Activated effector memory CD4-positive, alpha-beta T cell treated with anti-CD3 and anti-CD28 coated beads, Interleukin-2, amount 50 U/mL, for 16 hours (primary cell): ENCODE data around the gene DIP2A.
"Not testable (repeated sequence)": the region's sequence is repeated elsewhere in the genome, so short reads cannot be mapped to it uniquely, and the experiment has no call there.

Source experiments
- DNase-seq: peaks from one replicate; pipeline ENCODE4 v3.0.0-alpha.2; 2020

DIP2A gene

DNA sequence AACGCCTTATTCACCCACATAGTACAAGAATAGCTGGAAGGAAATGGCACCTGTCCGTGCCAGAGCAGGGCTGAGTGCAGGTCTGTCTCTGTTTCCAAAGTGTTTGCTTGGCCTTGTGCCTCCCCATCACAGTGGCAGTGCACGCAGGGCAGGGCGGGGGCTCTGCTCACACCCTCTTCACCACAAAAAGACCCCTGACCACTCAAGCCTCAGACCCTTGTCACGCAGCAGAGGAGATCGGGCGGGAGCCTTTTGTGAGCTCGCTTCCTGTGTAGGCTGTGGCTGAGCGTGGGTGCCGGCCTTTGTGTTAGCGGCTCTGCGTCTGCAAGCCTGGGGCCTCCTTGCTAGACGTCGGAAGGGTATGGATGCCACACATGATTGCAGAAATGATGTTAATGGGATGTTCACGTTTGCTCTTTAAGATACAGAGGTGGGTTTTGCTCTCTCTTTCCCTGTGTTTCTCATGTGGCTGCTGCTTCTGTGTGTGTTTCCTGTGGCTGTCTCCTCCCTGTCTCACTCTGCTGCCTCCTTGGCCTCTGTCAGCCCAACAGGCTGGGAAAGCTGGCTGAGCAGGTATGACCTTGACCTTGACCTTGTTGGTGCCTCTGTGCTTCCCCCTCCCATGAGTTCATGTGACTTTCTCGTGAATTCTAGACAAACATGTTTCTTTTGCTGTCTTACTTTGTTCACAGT, 100.7 kb downstream of the DIP2A start:
- DNase-seq: peak; percentile 85

DNA sequence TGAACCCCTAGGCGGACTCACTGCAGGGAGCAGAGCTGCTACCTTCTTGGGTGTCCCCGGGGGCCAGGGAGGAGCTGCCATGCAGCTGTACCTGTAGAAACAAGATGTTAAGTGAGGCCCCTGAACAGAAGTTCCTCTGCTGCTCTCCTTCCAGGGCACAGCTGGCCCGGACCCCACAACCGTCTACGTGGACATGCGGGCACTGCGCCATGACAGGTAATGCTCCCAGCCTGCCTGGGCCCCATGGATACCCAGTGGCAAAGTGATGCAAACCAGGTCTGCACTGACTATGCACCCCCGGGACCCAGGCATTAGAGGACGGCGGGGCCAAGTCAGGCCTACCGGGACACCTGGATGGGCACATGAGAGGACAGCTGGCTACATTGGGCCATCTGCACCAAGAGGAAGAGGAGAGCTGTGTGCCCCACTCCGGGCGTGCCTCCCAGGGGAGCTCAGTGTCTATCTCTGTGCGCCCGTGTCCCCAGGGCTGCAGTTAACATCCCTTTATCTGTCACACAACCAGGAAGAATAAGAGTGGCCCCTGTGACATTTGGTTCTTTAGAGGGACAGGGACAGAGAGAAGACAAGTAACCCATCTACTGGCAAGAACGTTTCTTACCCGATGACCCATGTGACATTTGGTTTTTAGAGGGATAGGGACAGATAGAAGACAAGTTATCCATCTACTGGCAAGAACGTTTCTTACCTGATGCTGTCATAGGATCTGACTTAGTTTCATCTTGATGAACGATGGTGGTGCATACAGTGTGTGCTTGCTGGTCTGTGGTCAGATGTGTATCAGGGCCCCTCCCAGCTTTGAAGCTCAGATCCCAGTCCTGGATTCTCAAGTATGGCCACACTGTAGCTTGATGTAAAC, 102.1 kb downstream of the DIP2A start:
- DNase-seq: peak; percentile 57

DNA sequence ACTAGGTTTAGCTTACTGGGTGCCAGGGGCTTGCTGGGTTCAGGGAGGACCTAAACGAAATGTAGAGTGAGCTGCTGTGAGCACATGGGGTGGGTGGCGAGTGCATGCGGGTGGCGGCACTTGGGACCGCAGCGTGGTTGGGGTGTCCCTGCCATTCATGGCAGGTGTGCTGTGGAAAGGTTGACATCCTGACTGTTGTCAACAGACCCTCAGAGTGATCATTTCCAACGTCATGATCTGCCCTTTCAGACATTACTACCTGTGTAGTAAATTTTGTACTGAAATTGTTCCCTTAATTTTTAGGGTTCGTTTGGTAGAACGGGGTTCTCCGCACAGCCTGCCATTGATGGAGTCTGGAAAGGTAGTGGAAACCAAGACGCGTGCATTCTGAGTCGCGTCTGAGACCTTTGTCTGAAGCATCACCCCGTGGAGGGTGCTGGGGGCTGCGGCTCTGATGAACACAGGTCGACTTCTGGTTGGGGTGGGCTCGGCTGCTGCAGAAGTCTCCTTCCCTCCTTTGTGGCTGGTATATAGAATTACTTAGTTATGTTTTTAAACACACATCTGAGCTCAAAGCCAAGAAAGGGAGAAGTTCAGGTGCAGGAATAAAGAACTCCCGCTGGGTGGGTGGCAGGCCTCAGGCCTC, 102.9 kb downstream of the DIP2A start:
- no peak for DNase-seq

DNA sequence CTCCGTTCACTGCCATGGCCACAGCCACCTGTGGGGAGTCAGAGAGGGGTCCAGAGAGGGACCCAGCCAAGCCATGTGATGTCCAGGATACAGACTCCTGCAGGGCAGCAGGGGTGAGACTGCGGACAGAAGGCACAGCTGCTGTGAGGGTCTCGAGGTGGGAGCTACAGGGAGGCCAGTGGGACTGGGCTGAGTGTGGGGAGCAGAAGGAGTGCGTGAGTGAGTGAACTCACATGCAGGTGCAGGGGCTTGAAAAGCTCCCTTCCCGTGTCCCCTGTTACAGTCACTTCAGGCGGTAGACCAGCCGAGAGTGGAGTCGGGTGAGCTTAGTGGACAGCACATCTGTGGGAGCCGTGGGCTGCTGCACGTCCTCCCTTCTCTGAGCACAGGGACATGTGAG, 103.8 kb downstream of the DIP2A start:
- peak; percentile 34 for DNase-seq

DNA sequence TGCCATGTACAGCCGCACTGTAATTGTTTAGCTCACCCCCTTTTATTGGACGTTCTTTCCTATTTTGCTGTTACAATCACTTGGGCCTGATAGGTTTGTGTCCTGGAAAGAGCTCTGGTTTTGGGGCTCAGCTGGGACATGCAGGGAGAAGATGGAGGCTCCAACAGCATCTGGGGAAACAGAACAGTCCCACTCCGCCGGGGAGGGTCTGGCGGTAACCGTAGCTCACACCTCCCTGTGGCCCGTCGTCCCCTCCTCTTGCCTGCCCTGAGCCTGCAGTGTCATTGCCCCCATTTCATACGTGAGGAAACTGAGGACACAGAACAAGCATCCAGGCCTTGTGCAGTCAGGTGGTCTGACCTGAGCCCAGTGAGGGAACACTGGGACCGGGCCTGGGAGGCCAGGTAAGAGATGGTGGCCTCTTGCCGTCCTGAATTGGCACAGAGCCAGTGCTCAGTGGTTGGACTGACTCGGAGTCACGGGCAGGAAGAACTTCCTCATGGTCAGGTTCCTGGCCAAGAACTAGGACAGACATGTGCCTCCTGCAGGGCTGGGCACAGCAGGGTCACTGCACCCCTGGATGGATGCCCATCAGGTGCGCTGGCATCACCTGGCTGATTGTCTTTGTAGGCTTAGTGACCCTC, 104.4 kb downstream of the DIP2A start:
- no peak for DNase-seq

DNA sequence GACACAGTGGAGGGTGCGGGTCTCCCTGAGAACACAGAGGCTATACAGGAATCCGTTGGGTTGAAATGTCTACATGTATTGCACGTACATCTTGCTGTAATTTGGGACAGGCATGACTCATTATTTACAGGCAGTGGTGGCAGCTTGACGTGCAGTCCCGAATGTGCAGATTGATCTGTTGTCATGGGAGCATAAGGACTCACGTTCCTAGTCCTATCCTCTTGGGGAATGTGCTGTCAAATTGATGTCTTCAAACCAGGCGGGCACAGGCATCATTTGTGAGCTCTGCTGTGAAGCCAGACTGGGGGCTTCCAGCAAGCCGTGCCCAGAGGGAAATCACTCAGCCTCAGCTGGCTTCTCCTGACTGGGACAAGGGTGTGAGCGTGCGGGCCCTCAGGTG, 105.7 kb downstream of the DIP2A start:
- DNase-seq: no peak

DNA sequence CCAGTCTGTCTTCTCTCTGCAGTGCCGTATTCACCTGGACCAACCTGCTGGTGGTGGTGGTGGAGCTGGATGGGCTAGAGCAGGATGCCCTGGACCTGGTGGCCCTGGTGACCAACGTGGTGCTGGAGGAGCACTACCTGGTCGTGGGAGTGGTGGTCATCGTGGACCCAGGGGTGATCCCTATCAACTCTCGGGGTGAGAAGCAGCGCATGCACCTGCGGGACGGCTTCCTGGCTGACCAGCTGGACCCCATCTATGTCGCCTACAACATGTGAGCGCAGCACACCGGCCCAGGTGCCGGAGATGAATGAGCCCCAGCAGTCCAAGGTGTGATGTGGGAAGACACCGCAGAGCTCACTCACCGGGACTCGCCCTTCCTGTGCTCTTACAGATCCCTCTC, 108.7 kb downstream of the DIP2A start:
- peak; percentile 45 for DNase-seq

DNA sequence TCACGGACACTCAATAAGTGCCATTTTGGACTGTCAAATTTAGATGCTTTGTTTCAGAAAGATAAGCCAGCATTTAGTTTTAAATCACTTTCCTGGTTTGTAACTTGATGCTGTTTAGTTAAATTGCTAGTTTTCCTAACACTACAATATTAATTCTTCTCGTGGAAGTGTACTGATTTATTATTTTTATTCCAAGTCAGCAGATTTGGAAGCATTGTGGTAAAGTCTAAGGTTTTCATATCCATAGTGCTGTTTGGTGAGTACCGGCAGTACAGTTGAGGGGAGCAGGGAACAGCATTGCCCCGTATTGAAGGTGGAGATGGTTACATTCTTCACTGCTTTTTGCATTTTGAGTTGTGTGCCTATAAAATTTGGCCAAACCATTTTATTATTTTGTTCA, 109.9 kb downstream of the DIP2A start:
- DNase-seq: no peak

DNA sequence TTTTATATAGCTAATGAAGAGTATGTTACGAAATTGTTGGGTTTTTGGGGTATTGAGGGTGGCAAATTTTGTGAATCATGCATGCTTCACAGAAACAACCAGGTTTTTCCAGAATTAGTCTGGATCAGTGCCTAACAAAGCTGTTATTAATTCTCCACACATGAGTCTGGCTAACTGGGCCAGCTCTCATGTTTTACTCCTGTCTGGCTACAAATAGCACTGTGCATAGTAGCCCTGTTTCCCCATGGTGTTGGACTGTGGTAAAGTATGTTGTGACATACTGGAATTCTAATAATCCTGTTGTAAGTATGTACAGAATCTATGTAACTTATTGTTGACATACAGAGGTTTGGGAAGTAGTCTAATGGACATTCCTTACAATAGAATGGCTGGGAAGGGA, 110.4 kb downstream of the DIP2A start:
- DNase-seq: no peak

DNA sequence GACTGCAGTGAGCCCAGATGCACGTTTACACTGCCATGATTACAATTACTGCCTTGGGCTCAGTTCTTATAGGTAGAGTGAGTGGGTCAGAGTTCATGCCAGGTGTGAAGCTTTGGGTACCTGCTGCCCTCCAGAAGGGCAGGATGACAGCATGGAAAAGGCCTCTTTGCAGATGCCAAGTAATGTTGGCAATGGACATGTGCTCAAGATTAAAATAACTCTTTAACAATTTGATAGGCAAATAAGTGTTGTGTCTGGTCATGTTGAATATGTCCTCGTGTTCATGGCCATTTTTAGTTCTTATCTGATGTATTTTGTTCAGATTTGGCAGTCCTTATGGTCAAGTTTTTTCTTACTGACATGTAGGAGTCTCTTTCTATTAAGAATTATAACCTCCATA, 111.4 kb downstream of the DIP2A start:
- DNase-seq: no peak

DNA sequence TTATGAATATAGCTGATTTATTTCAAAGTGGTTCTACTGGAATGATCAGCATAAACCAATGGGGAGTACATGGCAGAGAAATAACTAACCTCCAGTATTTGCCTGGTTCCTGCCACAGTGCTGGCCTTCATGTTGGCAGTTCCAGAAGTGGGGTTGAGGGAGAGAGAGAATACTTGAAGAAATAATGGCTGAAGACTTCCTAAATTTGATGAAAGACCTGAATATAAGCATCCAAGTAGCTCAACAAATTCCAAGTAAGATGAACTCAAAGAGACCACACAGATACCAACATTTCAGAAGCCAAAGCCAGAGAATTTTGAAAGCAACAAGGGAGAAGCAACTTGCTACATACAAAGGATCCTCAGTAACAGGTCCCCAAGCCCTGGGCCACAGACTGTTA, 111.9 kb downstream of the DIP2A start:
- DNase-seq: no peak

DNA sequence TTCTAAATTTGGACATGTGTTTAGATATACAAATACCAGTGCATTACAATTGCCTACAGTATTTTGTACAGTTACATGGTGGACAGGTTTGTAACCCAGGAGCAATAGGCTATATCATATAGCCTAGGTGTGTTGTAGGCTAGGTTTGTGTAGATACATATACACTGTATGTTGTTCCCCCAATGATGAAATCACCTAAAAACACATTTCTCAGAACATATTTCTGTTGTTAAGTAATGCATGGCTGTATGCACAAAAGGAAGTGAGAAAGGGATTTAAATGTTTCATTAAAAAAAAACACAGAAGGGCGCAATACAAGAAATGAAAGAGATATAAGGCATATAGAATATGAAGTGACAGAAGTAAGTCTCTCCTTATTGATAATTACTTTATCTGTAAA, 114.2 kb downstream of the DIP2A start:
- no peak for DNase-seq

DNA sequence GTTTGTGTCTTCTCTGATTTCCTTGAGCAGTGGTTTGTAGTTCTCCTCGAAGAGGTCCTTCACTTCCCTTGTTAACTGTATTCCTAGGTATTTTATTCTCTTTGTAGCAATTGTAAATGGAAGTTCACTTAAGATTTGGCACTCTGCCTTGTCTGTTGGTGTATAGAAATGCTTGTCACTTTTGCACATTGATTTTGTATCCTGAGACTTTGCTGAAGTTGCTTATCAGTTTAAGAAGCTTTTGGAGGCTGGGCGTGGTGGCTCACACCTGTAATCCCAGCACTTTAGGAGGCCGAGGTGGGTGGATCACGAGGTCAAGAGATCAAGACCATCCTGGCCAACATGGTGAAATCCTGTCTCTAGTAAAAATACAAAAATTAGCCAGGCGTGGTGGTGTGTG, 119.1 kb downstream of the DIP2A start:
- DNase-seq: not testable (repeated sequence)

DNA sequence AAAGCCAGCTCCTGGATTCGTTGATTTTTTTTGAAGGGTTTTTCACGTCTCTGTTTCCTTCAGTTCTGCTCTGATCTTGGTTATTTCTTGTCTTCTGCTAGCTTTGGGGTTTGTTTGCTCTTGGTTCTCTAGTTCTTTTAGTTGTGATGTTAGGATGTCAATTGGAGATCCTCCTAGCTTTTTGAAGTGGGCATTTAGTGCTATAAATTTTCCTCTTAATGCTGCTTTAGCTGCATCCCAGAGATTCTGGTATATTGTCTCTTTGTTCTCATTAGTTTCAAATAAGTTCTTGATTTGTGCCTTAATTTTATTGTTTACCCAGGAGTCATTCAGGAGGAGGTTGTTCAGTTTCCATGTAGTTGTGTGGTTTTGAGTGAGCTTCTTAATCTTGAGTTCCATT, 120.7 kb downstream of the DIP2A start:
- DNase-seq: not testable (repeated sequence)

DNA sequence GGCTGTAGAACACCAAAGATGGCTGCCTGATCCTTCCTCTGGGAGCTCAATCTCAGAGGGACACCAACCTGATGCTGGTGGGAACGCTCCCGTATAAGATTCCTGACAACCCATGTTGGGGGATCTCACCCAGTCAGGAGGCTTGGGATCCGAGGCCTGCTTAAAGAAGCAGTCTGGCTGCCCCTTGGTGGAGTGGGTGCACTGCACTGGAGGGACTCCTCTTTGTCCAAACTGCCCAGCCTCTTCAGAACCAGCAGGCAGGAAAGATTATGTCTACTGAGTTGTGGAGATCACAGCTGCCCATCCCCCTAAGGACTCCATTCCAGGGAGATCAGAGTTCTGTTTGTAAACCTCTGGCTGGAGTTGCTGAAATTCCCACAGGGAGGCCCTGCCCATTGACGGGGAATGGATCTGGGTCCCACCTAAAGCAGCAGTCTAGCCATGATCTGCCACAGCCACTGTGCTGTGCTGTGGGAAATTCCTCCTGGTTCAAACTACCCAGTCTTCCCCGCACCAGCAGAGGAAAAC, 123.2 kb downstream of the DIP2A start:
- peak; percentile 46 for DNase-seq

DNA sequence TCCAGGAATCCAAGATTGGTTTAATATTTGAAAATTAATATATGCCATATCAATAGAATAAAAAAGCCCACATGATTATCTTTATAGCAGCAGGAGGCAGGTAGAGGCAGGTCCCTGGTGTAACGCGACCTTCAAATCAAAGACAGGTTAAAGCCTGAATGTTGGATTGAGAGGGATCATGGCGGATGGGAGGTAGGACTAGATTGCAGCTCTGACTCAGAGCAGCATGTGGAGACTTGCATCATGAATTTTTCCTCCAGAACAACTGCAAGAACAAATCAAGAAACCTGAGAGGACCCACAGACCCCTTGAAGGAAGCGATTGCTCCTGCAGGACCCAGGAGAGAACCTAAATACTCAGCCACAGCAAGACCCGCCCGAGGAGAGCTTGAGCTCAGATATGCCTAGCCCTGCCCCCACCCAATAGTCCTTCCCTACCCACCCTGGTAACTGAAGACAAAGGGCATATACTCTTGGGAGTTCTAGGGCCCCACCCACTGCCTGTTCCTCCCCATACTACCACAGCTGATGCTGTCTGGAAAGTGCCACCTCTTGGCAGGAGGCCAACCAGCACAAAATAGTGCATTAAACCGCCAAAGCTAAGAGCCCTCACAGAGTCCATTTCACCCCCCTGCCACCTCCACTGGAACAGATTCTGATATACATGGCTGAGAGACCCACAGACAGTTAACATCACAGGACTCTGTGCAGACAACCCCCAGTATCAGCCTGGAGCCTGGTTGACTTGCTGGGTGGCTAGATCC, 126.7 kb downstream of the DIP2A start:
- DNase-seq: no peak

DNA sequence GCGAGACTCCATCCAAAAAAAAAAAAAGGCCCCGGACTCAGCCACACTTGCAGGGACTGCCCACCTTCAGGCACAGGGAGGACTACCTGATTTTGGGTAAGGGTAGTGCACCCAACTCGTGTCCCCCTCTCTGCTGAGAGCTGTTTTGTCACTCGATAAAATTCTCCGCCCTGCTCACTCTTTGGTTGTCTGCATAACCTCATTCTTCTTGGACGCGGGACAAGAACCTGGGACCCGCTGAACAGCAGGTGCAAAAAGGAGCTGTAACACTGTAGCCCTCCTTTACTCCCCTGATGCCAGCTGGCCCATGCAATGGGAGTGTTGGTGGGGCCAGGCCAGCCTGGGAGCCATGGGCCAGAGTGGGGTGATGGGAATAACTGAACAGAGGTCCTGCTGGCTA, 135.6 kb downstream of the DIP2A start:
- no peak for DNase-seq

DNA sequence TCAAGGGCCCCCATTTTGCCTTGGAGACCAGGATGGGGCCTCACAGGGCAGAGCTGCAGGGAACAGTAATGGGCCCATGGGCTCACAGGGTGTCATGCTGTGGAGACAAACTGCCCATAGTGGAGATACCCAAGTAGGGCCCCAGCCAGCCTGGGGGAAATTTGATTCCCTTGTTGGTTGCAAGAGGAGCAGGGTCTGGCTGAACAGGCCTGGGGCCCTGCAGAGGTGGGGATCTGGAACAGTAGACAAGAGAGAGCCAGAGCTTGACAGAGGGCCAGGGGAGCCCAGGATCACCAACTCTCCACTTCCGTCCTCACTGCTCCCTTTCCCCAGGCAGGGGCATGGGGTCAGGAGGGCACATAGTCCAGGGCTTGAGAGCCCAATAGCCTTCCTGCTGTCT, 137.5 kb downstream of the DIP2A start:
- no peak for DNase-seq

DNA sequence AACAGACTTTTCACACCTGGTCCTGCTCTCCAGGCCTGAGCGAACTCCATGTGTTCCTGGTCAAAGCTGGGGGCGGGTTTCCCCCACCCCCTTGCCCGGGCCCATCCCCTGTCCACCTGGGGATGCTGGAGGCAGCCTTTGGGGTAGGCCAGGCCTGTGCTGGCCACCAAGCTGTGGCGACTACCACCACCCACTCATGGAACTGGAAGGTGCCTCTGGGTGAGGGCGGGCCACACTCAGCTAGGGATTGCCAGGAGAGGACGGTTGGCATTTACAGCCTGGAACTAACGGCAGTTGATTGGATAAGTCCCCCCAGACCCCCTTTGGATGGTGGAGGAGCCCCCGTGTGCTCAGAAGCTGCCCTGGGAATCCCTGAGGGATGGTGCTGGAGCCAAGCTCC, 138.3 kb downstream of the DIP2A start:
- no peak for DNase-seq

DNA sequence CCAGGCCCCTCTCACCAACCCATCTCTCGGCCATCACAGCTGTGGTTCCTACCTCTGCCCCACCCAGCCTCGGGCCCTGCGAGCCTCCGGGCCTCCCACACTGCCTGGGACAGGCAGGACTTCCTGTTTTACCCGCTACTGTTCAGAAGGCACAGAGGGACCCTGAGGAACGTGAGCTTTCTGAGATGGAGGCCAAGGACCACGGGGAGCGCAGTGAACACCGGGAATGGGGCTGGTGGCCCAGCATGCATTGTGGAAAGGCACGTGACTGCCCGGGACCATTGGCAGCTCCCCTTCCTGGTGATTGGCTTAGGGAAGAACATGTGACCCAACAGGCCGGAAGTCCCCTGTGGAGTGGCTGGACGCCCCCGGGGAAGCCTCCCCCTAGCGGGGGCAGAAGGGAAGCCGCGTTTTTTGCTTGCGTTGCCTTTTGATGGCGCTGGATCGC, 139.2 kb downstream of the DIP2A start:
- DNase-seq: no peak

DNA sequence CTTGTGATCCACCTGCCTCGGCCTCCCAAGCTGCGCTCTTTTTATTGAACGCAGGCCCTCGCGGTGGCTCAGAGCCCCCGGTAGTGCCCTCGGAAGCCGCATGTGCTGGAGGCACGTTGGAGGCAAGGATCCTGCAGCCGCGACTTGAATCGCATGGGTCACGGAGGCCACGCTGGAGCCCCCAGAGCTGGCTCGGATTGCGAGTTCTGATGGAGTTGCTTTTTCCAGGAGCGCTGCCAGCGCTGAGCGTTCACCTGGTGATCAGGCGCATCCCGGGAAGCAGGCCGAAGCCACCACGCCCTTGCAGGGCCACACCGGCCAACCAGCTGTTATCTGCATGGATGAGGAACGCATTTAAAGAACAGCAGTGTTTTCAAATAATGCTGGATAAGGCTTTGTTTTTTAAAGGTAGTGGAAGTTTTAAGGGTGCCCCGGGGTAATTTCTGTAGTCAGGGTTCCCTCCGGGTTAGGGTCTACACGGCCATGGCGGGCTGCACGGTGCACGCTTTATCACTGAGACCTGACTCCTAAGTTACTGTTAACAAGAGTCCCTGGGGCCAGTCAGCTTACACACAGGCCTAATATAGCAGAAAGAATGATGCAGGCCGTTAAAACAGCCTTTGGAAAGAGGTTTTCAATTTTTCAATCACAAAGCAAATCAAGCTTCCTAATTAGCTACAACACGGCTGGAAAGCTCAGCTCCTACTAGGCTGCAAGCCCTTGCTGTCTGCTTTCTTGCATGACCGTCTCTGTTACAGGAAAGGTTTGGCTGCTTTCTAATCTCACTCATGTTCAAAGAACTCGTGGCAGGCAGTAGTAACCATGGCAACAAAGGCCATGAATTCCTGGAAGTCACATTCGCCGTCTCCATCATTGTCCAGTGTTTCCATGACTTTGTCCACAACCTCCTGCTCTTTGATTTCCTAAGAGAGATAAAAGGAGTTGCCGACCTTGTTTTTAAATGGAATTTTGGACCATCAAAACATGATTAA, 140.2 kb downstream of the DIP2A start:
- no peak for DNase-seq
